GM23338 (cell line): Measurements from ENCODE around the gene ARPC5.

ENCODE experiments used
- CREB1 ChIP-seq: fragments of 250-450 bp; sonication (Bioruptor Pico); IDR thresholded peaks from 2 replicates; pipeline ENCODE4 v1.5.0; 2020; ENCODE audit warnings: low read depth, mild to moderate bottlenecking, moderate library complexity
- EZH2 ChIP-seq: fragments of 200-600 bp; sonication (generic); IDR thresholded peaks from one replicate; pipeline ENCODE4 v1.8.0; 2017; ENCODE audit warnings: antibody characterized with exemption, mild to moderate bottlenecking, low read depth; ENCODE audit not compliant: unreplicated experiment
- EZH2phosphoT487 ChIP-seq: fragments of 200-600 bp; sonication (generic); IDR thresholded peaks from one replicate; pipeline ENCODE4 v1.8.1; 2018; ENCODE audit warnings: antibody characterized with exemption; ENCODE audit not compliant: unreplicated experiment
- JUNB ChIP-seq: IDR thresholded peaks from one replicate; pipeline ENCODE4 v1.6.1; 2016; ENCODE audit warnings: antibody characterized with exemption; ENCODE audit not compliant: unreplicated experiment
- NANOG ChIP-seq: IDR thresholded peaks from 2 replicates; pipeline ENCODE4 v1.6.1; 2016; ENCODE audit warnings: antibody characterized with exemption, borderline replicate concordance
- POLR2AphosphoS5 ChIP-seq: IDR thresholded peaks from 2 replicates; pipeline ENCODE4 v1.6.1; 2016; ENCODE audit warnings: antibody characterized with exemption, low read depth
- ZNF114 ChIP-seq: fragments of 250-450 bp; sonication (Bioruptor Pico); IDR thresholded peaks from 2 replicates; pipeline ENCODE4 v1.5.0; 2020; ENCODE audit warnings: mild to moderate bottlenecking, moderate library complexity
- ZNF331 ChIP-seq: fragments of 250-450 bp; sonication (Bioruptor Pico); IDR thresholded peaks from 2 replicates; pipeline ENCODE4 v1.5.0; 2020; ENCODE audit warnings: low read depth, mild to moderate bottlenecking, moderate library complexity
- TF ChIP-seq, protein P1 (sequence below): IDR thresholded peaks from one replicate; pipeline ENCODE4 v1.6.1; 2018; ENCODE audit warnings: antibody characterized with exemption; ENCODE audit not compliant: unreplicated experiment
- TF ChIP-seq, protein P2 (sequence below), 2 experiments: fragments of 200-600 bp in 1 of 2; sonication (generic) in 1 of 2; conservative IDR thresholded peaks; 2 replicates each; pipeline versions ENCODE4 v1.5.1 to v1.6.1; 2016 to 2017; ENCODE audit warnings: antibody characterized with exemption in 2 of 2, low read depth in 2 of 2, mild to moderate bottlenecking in 2 of 2, moderate library complexity in 1 of 2

GRCh38 chr1:183628537-183628936, 7.0 kb downstream of the ARPC5 start:
- TF ChIP-seq, protein P1, sequence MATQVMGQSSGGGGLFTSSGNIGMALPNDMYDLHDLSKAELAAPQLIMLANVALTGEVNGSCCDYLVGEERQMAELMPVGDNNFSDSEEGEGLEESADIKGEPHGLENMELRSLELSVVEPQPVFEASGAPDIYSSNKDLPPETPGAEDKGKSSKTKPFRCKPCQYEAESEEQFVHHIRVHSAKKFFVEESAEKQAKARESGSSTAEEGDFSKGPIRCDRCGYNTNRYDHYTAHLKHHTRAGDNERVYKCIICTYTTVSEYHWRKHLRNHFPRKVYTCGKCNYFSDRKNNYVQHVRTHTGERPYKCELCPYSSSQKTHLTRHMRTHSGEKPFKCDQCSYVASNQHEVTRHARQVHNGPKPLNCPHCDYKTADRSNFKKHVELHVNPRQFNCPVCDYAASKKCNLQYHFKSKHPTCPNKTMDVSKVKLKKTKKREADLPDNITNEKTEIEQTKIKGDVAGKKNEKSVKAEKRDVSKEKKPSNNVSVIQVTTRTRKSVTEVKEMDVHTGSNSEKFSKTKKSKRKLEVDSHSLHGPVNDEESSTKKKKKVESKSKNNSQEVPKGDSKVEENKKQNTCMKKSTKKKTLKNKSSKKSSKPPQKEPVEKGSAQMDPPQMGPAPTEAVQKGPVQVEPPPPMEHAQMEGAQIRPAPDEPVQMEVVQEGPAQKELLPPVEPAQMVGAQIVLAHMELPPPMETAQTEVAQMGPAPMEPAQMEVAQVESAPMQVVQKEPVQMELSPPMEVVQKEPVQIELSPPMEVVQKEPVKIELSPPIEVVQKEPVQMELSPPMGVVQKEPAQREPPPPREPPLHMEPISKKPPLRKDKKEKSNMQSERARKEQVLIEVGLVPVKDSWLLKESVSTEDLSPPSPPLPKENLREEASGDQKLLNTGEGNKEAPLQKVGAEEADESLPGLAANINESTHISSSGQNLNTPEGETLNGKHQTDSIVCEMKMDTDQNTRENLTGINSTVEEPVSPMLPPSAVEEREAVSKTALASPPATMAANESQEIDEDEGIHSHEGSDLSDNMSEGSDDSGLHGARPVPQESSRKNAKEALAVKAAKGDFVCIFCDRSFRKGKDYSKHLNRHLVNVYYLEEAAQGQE: no peak
- TF ChIP-seq, protein P2, sequence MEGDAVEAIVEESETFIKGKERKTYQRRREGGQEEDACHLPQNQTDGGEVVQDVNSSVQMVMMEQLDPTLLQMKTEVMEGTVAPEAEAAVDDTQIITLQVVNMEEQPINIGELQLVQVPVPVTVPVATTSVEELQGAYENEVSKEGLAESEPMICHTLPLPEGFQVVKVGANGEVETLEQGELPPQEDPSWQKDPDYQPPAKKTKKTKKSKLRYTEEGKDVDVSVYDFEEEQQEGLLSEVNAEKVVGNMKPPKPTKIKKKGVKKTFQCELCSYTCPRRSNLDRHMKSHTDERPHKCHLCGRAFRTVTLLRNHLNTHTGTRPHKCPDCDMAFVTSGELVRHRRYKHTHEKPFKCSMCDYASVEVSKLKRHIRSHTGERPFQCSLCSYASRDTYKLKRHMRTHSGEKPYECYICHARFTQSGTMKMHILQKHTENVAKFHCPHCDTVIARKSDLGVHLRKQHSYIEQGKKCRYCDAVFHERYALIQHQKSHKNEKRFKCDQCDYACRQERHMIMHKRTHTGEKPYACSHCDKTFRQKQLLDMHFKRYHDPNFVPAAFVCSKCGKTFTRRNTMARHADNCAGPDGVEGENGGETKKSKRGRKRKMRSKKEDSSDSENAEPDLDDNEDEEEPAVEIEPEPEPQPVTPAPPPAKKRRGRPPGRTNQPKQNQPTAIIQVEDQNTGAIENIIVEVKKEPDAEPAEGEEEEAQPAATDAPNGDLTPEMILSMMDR (conservative IDR thresholded peaks at IDR 0.05; ENCODE audit: low read depth in 2 of 2): no peak
- no peak for TF ChIP-seq NANOG
- no peak for TF ChIP-seq POLR2AphosphoS5
- no peak for TF ChIP-seq EZH2
- TF ChIP-seq ZNF331 (CRISPR knock-in tag): no peak
- TF ChIP-seq CREB1 (CRISPR knock-in tag): no peak
- no peak for TF ChIP-seq EZH2phosphoT487
- TF ChIP-seq JUNB: no peak
- TF ChIP-seq ZNF114 (CRISPR knock-in tag): no peak
